Activated naive CD8-positive, alpha-beta T cell treated with anti-CD3 and anti-CD28 coated beads, Interleukin-2, amount 10 ng/mL, durations not matched to agents 7 days and 5 days (primary cell): ENCODE data around the gene CFAP299. TPM values are rescaled to one million over a fixed set of nuclear protein-coding genes. Genes with fewer than 3 reads are reported as not detected.

Experiments used
- ATAC-seq: fragments of 150-1000 bp; cut with Tn5 transposase; one replicate; pipeline ENCODE4 v1.10.0; 2021; ENCODE audit warnings: low read depth, moderate library complexity
- POLR2A ChIA-PET: fragments of 350-600 bp; sonication (Branson Sonifier 250); formaldehyde crosslinking; loops from one replicate; lab custom pipeline; 2021; ENCODE audit warnings: antibody characterized with exemption; lab: Charles Lee
- DNase-seq: peaks from one replicate; pipeline ENCODE4 v3.0.0; 2021
- H3K27ac Mint-ChIP-seq: one replicate; pipeline ENCODE4 v1.8.0; 2022; ENCODE audit warnings: mild to moderate bottlenecking, mixed read lengths
- H3K27me3 Mint-ChIP-seq: one replicate; pipeline ENCODE4 v1.8.0; 2022; ENCODE audit warnings: mild to moderate bottlenecking, moderate library complexity, mixed read lengths
- H3K36me3 Mint-ChIP-seq: one replicate; pipeline ENCODE4 v1.8.0; 2021; ENCODE audit warnings: mild to moderate bottlenecking, mixed read lengths
- H3K4me1 Mint-ChIP-seq: one replicate; pipeline ENCODE4 v1.8.0; 2021; ENCODE audit warnings: mixed read lengths
- H3K4me3 Mint-ChIP-seq: one replicate; pipeline ENCODE4 v1.8.0; 2022; ENCODE audit warnings: mild to moderate bottlenecking, moderate library complexity, mixed read lengths
- H3K9me3 Mint-ChIP-seq: one replicate; pipeline ENCODE4 v1.8.0; 2021; ENCODE audit warnings: mixed read lengths
- total RNA-seq, 2 experiments: library from RNA; stranded (reverse); gene quantifications; one replicate each; pipeline ENCODE4 v1.2.3, GENCODE V29; 2021

Gene CFAP299
- total RNA-seq, 2 experiments from 2014 or later, result not detected

DNA sequence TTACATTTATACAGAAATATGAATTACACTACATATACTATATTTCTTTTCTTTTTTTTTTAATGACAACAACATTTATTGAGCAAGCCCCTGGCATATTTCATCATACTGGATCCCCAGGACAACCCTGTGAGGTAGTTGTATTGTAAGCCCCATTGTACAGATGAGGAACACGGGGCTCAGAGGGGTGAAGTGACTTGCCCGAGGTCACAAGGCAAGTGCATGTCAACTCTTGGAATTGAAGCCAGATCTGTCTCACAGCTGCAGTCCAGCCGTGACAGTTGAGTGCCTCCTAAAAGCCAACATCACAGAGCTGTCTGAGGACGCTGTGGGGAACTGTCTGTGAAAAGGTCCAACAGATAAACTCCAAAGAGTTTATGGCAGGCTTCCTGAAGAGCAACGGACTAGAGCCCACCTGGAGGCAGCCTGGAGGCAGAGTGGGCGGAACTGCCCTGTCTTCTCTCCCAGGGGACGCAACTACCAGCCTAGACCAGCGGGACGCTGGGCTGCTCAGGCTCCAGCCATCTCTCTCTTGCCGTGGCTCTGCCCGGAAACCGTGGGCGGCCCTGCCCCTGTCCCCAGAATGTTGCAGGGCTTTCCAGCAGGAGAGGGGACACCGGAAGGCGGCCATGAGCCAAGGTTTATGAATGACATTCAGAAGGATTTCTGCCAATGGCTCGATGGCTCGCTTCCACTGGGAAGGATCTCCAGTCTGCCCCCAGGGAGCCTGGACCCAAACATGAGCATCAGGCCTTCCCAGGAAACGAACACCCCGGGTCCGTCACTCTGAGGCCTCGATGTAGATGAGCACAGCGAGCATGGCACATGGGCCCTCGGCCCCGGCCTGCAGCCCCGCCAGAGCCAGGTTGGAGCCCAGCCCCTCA, 50.1 kb downstream of the CFAP299 start:
- no peaks in the 10 kb centered on the region for H3K4me1 Mint-ChIP-seq
- peaks cover 3% of the 10 kb centered on the region for H3K36me3 Mint-ChIP-seq
- no peaks in the 10 kb centered on the region for H3K27me3 Mint-ChIP-seq
- peaks cover 6% of the 10 kb centered on the region for H3K9me3 Mint-ChIP-seq
- POLR2A ChIA-PET, result no interaction called here
- no peak overlapping the region for H3K4me3 Mint-ChIP-seq
- DNase-seq, result no peak
- H3K27ac Mint-ChIP-seq, result no peak overlapping the region
- no peak for ATAC-seq

DNA sequence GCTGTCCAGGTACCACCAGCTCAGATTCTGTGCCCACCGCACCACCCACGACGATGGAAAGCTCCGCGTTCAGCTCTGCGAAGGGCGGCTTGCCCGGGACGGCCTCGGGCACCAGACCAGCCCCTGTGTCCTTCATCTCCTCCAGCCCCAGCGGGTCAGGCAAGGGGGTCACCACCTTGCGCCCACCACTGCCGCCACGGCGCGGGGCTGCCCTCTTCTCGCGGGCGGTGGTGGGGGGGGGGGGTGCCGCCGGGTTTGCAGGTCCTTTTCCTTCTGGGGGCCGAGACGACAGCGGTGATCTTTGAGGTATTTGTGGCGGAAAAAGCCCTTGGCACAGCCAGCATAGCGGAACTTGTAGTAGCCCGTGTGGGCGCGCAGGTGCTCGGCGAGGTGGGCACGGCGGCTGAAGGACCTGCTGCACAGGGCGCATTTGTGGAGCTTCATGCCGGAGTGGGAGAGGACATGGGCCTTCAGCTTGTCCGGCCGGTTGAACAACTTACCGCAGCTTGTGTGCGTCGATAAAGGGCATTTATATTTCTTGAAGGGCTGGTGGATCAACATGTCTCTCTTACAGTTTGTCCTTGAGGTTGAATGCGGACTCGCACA, 50.9 kb downstream of the CFAP299 start:
- H3K9me3 Mint-ChIP-seq, result peaks cover 2% of the 10 kb centered on the region
- POLR2A ChIA-PET, result no interaction called here
- no peaks in the 10 kb centered on the region for H3K36me3 Mint-ChIP-seq
- no peak overlapping the region for H3K4me3 Mint-ChIP-seq
- H3K27ac Mint-ChIP-seq, result no peak overlapping the region
- no peak for DNase-seq
- no peak for ATAC-seq
- H3K4me1 Mint-ChIP-seq, result no peaks in the 10 kb centered on the region
- H3K27me3 Mint-ChIP-seq, result no peaks in the 10 kb centered on the region

DNA sequence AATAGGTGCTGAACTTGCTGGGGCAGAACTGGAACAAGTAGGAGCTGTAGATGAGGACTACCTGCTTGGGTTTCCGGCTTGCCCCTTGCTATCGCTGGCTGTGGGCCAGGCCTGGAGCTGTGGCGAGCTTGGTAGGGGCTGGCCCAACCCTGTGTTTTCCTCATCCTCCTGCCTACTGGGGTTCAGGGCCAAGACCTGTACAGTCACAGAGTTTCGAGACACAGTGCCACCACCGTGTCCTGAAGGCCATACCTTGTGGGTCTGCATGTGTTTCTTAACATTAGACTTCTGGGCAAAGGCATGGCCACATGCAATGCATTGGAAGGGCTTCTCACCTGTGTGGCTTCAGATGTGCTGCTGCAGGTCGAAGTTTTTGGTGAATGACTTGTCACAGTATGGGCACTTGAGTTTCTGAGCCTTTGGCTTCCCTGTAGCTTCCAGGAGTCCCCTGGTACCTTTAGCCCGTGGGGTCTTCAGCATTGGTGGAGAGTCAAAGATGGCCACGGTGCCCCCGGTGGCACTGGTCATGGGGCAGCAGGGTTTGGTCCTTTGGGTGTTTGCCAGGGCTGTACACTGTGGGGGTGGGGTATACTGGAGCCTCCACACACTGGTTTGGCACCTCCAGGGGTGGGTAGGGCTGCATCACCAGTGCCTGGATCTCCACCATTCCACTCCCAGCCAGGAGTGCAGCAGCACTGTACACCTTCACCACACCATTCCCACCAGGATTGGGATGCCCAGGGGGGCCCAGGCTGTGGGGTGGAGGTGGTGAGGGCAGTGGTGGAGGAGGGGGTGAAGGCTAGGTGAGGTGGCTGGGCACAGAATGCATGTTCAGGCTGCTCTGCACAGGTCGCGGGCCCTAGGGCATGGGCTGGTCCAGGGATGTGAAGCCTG, 52.1 kb downstream of the CFAP299 start:
- no peak overlapping the region for H3K4me3 Mint-ChIP-seq
- no peak overlapping the region for H3K27ac Mint-ChIP-seq
- H3K36me3 Mint-ChIP-seq, result no peaks in the 10 kb centered on the region
- POLR2A ChIA-PET, result no interaction called here
- ATAC-seq, result no peak
- H3K4me1 Mint-ChIP-seq, result no peaks in the 10 kb centered on the region
- H3K9me3 Mint-ChIP-seq, result peaks cover 4% of the 10 kb centered on the region
- H3K27me3 Mint-ChIP-seq, result no peaks in the 10 kb centered on the region
- DNase-seq, result no peak

DNA sequence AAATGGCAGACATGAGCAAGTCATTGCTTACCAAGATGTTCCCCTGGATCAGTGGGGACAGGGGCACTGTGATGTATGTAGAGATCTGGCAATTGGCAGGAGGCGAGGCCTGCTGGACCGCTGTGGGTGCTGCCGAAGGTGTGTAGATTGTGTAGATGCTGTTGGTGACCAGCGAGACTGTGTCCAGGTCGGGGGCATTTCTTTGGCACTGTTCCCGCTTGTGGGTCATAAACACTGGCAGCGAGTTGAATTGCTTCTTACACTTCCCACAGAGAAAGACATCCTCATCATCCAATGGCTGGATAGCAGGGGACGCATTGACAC, 52.7 kb downstream of the CFAP299 start:
- Mint-ChIP-seq H3K9me3 (peaks cover 4% of the 10 kb centered on the region), H3K4me1 (no peaks in the 10 kb centered on the region), H3K36me3 (no peaks in the 10 kb centered on the region), H3K27me3 (no peaks in the 10 kb centered on the region), H3K4me3 (no peak overlapping the region), H3K27ac (no peak overlapping the region)
- POLR2A ChIA-PET, result no interaction called here
- DNase-seq, result no peak
- no peak for ATAC-seq

DNA sequence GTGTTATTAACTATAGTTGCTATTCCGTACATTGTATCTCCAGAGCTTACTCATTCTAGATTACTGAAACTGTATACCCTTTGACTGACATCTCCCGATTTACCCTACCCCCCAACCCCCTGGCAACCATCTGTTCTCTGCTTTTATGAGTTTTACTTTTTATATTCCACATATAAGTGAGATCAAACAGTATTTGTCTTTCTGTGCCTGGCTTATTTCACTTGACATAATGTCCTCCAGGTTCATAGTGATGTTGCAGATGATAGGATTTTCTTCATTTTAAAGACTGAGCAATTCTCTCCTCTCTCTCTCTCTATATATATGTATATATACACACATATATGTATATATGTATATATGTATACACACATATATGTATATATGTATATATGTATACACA, 54.6 kb downstream of the CFAP299 start:
- no peak overlapping the region for H3K27ac Mint-ChIP-seq
- H3K27me3 Mint-ChIP-seq, result no peaks in the 10 kb centered on the region
- no peaks in the 10 kb centered on the region for H3K4me1 Mint-ChIP-seq
- ATAC-seq (no peak), DNase-seq (no peak)
- no peaks in the 10 kb centered on the region for H3K36me3 Mint-ChIP-seq
- H3K9me3 Mint-ChIP-seq, result peaks cover 10% of the 10 kb centered on the region
- POLR2A ChIA-PET, result no interaction called here
- no peak overlapping the region for H3K4me3 Mint-ChIP-seq

DNA sequence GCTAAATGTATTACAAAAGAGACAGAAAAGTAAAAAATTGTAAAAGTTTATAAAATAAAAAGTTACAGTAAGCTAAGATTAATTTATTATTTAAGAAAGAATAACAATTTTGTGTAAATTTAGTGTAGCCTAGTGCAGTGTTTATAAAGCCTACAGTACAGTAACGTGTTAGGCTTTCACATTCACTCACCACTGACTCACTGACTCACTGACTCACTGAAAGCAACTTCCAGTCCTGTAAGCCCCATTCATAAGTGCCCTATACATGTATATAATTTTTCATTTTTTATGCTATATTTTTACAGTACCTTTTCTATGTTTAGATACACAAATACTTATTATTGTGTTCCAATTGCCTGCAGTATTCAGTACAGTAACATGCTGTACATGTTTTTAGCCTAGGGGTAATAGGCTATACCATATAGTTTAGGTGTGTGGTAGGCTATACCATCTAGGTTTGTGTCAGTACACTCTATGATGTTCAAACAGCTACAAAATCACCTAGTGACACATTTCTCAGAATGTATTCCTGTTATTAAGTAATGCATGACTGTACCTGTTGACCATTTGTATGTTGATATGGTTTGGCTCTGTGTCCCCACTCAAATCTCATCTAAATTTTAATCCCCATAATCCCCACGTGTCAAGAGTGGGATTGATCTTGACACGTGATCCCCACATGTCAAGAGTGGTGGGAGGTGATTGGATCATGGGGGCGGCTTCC, 57.9 kb downstream of the CFAP299 start:
- Mint-ChIP-seq H3K9me3 (peaks cover 8% of the 10 kb centered on the region), H3K36me3 (no peaks in the 10 kb centered on the region), H3K4me3 (no peak overlapping the region), H3K27ac (no peak overlapping the region), H3K27me3 (no peaks in the 10 kb centered on the region), H3K4me1 (no peaks in the 10 kb centered on the region)
- POLR2A ChIA-PET, result no interaction called here
- ATAC-seq (no peak), DNase-seq (no peak)

DNA sequence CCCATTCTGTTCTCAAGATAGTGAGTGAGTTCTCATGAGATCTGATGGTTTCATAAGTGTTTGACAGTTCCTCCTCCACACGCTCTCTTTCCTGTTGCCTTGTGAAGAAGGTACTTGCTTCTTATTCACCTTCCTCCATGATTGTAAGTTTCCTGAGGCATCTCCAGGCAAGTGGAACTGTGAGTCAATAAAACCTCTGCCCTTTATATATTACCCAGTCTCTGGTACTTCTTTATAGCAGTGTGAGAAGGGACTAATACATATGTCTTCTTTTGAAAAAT, 58.4 kb downstream of the CFAP299 start:
- H3K4me1 Mint-ChIP-seq, result no peaks in the 10 kb centered on the region
- no peak overlapping the region for H3K27ac Mint-ChIP-seq
- H3K4me3 Mint-ChIP-seq, result no peak overlapping the region
- DNase-seq (no peak), ATAC-seq (no peak)
- H3K36me3 Mint-ChIP-seq, result no peaks in the 10 kb centered on the region
- POLR2A ChIA-PET, result no interaction called here
- peaks cover 8% of the 10 kb centered on the region for H3K9me3 Mint-ChIP-seq
- no peaks in the 10 kb centered on the region for H3K27me3 Mint-ChIP-seq

DNA sequence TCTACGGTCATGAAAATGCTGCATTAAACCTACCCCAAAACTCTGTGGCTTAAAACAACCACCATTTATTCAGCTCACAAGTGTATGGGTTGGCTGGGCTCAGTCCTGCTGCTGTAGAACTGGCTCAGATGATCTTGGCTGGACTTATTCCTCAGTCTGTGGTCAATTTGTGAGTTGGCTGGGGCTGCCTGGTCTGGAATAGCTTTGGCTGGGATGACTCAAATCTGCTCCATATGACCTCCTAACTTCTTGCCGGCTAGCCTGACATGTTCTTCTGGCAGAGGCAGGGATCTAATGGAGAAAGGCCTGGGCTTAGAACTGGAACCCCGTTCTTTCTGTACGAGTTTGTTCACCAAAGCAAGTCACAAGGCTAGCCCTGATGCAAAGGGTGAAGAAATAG, 71.7 kb downstream of the CFAP299 start:
- ATAC-seq, result no peak

DNA sequence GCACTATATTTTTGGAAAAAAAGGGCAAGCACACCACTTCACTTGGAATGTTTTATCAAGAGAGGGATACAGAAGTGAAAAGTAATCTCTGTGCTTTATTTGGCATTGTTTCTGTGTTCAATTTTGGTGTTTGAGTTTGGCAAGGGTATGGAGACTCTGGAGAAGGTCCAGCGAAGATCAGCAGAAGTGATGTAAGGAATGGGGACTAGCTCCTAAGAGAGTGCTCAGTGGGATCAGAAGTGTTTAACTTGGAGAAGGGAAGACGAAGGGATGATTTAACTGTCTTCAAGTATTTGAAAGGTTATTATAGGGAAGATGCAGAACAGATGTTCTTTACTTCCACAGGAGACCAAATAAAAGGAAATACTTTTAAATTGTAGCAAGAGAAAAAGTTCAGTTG, 74.3 kb downstream of the CFAP299 start:
- H3K9me3 Mint-ChIP-seq, result no peaks in the 10 kb centered on the region

More for the DNA sequence above, 71.7 kb downstream of the CFAP299 start:
- H3K27me3 Mint-ChIP-seq, result no peaks in the 10 kb centered on the region
- DNase-seq, result no peak
- H3K27ac Mint-ChIP-seq, result no peak overlapping the region
- H3K36me3 Mint-ChIP-seq, result no peaks in the 10 kb centered on the region
- H3K4me3 Mint-ChIP-seq, result no peak overlapping the region
- POLR2A ChIA-PET, result no interaction called here
- H3K9me3 Mint-ChIP-seq, result no peaks in the 10 kb centered on the region
- H3K4me1 Mint-ChIP-seq, result no peaks in the 10 kb centered on the region

DNA sequence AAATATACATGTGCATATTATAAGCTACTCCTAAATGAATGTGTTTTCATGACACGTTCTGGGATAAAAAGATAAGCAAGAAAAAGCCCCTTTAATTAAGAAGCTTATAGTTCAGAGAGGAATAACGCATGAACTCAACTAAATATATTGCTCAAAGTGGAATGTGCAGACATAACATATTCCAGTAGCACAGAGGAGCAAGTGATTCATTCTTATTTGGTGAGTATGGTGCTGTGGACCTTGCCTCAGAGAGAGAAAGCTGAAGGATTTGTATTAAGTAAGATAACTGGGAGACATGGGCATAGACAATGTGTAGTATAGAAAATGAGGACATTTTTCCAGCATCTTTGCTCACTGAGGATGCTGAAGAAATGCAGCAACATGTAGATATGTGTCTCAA, 76.8 kb downstream of the CFAP299 start:
- DNase-seq (no peak), ATAC-seq (no peak)
- H3K9me3 Mint-ChIP-seq, result peaks cover 4% of the 10 kb centered on the region
- no peaks in the 10 kb centered on the region for H3K27me3 Mint-ChIP-seq
- POLR2A ChIA-PET, result no interaction called here
- H3K4me1 Mint-ChIP-seq, result peaks cover 1% of the 10 kb centered on the region
- peaks cover 1% of the 10 kb centered on the region for H3K36me3 Mint-ChIP-seq
- H3K4me3 Mint-ChIP-seq, result no peak overlapping the region
- H3K27ac Mint-ChIP-seq, result no peak overlapping the region

More for the DNA sequence above, 74.3 kb downstream of the CFAP299 start:
- no peak overlapping the region for H3K4me3 Mint-ChIP-seq
- POLR2A ChIA-PET, result no interaction called here
- no peak overlapping the region for H3K27ac Mint-ChIP-seq
- peaks cover 1% of the 10 kb centered on the region for H3K36me3 Mint-ChIP-seq
- no peaks in the 10 kb centered on the region for H3K27me3 Mint-ChIP-seq
- no peaks in the 10 kb centered on the region for H3K4me1 Mint-ChIP-seq
- DNase-seq (no peak), ATAC-seq (no peak)

DNA sequence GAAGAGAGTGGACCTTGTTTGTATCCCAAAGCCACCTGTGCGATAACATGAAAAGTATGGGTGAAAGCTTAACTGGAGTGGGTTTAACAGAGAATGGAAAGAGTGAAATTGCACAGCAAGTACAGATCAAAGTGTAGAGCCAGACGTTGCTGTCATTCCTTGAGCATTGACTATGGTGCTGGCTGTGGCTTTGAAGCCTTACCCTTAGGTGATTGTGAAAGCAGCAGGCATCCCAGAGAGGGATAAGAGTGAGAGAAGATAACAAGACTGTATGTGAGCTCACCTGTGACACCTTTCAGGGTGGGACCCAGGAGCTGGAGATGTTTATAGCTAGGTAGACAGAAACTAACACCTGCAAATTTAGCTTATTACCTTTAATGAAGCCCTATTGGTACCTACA, 77.6 kb downstream of the CFAP299 start:
- Mint-ChIP-seq H3K4me3 (no peak overlapping the region), H3K27ac (no peak overlapping the region), H3K9me3 (peaks cover 5% of the 10 kb centered on the region), H3K36me3 (peaks cover 1% of the 10 kb centered on the region), H3K27me3 (no peaks in the 10 kb centered on the region), H3K4me1 (peaks cover 2% of the 10 kb centered on the region)
- POLR2A ChIA-PET, result no interaction called here
- no peak for ATAC-seq
- DNase-seq, result no peak

DNA sequence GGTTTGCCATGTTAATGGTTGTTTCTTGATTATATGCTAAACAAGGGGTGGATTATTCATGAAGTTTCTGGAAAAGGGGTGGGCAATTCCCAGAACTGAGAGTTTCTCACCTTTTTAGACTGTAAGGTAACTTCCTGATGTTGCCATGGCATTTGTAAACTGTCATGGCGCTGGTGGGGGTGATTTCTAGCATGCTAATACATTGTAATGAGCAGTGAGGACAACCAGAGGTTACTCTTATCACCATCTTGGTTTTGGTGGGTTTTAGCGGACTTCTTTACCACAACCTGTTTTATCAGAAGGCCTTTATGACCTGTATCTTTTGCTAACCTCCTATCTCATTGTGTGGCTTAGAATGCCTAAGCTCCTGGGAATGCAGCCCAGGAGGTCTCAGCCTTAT, 81.5 kb downstream of the CFAP299 start:
- peaks cover 2% of the 10 kb centered on the region for H3K4me1 Mint-ChIP-seq
- POLR2A ChIA-PET, result no interaction called here
- no peaks in the 10 kb centered on the region for H3K27me3 Mint-ChIP-seq
- peaks cover 3% of the 10 kb centered on the region for H3K36me3 Mint-ChIP-seq
- H3K9me3 Mint-ChIP-seq, result peaks cover 8% of the 10 kb centered on the region
- no peak overlapping the region for H3K27ac Mint-ChIP-seq
- no peak overlapping the region for H3K4me3 Mint-ChIP-seq
- ATAC-seq (no peak), DNase-seq (no peak)

DNA sequence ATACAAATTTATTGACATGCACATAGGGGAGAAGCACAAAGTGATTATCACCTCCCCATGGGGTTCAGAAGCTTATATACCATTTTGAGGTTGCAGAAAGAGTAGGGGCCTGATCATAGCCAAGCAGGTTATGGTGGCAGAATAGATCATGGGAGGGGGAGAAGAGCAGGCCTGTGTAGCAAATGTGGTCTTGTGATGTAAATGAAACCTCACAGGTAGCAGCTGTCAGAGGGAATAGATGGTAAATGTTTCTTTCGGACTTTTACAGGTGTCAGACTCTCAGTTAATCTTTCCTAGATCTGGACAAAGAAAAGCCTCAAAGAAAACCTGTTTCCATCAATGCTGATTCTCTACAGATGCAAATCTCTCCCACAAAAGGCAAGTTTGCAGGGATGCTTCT, 84.4 kb downstream of the CFAP299 start:
- POLR2A ChIA-PET, result no interaction called here
- Mint-ChIP-seq H3K27ac (no peak overlapping the region), H3K36me3 (peaks cover 8% of the 10 kb centered on the region), H3K9me3 (peaks cover 16% of the 10 kb centered on the region), H3K4me3 (no peak overlapping the region), H3K27me3 (no peaks in the 10 kb centered on the region), H3K4me1 (peaks cover 17% of the 10 kb centered on the region)
- DNase-seq (no peak), ATAC-seq (no peak)
